Heart right ventricle (tissue), 16 donors: Measurements from ENCODE around the gene HS6ST3. TPM values are rescaled to one million over a fixed set of nuclear protein-coding genes. Genes with fewer than 3 reads are reported as not detected.

Experiments used
- ATAC-seq, 8 donors: fragments of 200-7000 bp; cut with Tn5 transposase; one replicate each; pipeline ENCODE4 v1.9.1; 2020; ENCODE audit warnings: mild to moderate bottlenecking in 8 of 8, moderate library complexity in 8 of 8, moderate number of reproducible peaks in 1 of 8
- DNase-seq, 2 donors: peaks; one replicate each; pipeline ENCODE4 v3.0.0-alpha.2; 2020
- H3K27ac ChIP-seq, 10 donors: fragments of 200-600 bp; sonication (generic) in 2 of 10; one replicate each; pipeline versions ENCODE4 v1.5.0 to v1.8.0; 2020 to 2022; ENCODE audit warnings: mild to moderate bottlenecking in 3 of 10
- H3K27me3 ChIP-seq, 7 donors: fragments of 200-600 bp; one replicate each; pipeline ENCODE4 v1.8.0; 2021 to 2022; ENCODE audit warnings: mild to moderate bottlenecking in 2 of 7
- H3K36me3 ChIP-seq, 9 donors: fragments of 200-600 bp; sonication (generic) in 1 of 9; one replicate each; pipeline versions ENCODE4 v1.5.0 to v1.8.0; 2020 to 2022; ENCODE audit warnings: mild to moderate bottlenecking in 2 of 9
- H3K4me1 ChIP-seq, 9 donors: fragments of 200-600 bp; sonication (generic) in 1 of 9; one replicate each; pipeline versions ENCODE4 v1.5.0 to v1.8.0; 2020 to 2022; ENCODE audit warnings: mild to moderate bottlenecking in 4 of 9
- H3K4me3 ChIP-seq, 10 donors: fragments of 200-600 bp; sonication (generic) in 2 of 10; one replicate each; pipeline versions ENCODE4 v1.5.0 to v1.8.0; 2020 to 2022; ENCODE audit warnings: mild to moderate bottlenecking in 7 of 10, moderate library complexity in 2 of 10
- H3K9me3 ChIP-seq, 11 donors: fragments of 200-600 bp in 10 of 11; sonication (generic) in 2 of 11; one replicate each; pipeline versions ENCODE4 v1.5.0 to v1.8.0; 2013 to 2022; ENCODE audit warnings: mild to moderate bottlenecking in 2 of 11, control low read depth in 1 of 11, moderate library complexity in 1 of 11
- CTCF ChIP-seq, 9 donors: fragments of 200-600 bp; sonication (generic) in 2 of 9; IDR thresholded peaks; one replicate each; pipeline versions ENCODE4 v1.5.0 to v1.8.0; 2021 to 2022; ENCODE audit warnings: antibody characterized with exemption in 9 of 9, mild to moderate bottlenecking in 5 of 9, moderate library complexity in 1 of 9
- WGBS, 2 donors: extraction: QIAGEN DNeasy Blood & Tissue Kit; methylation state at CpG; one replicate each; pipeline ENCODE4 v1.1.7; 2013; ENCODE audit warnings: inconsistent platforms in 1 of 2; 5-methylcytosine and 5-hydroxymethylcytosine counted together
- intact Hi-C, 10 donors: fragments of 100-400 bp; cut with DNase I; formaldehyde crosslinking; loops; one replicate each; pipeline versions ENCODE4 v1.11.1 to v1.14.2; 2022
- polyA plus RNA-seq, 2 donors: library from polyadenylated mRNA; stranded (reverse); fragments of 200-250 nt; gene quantifications; one replicate each; pipeline ENCODE4 v1.2.3, GENCODE V29; 2013
- total RNA-seq, 10 donors: library from RNA; stranded (reverse); fragmentation: NEBNext Ultra II Directional in 3 of 10; extraction: Animal tissue kit (Norgen Biotek cat#: 25700) in 3 of 10; gene quantifications; one replicate each; pipeline versions ENCODE4 v1.2.1 to v1.2.4, GENCODE V29; 2021 to 2023
- donor health status: Arrhythmogenic right ventricular cardiomyopathy.
- donor health status: ischemic (EF 13 %, LVEDD 7.1; RV severe dilation, severe dysfunction).
- donor health status: healthy with polysubstance abuse.
- donor health status: DM: no; HTN: yes; CAD: no.
- donor health status: DM: no; HTN: no; CAD: no.
- donor health status: ischemic (EF 25% LVEDD 6.9; RV normal size, moderate dysfunction).
- donor health status: ischemic (EF 25% LVEDD 5.7; RV mildly dilated, moderate dysfunction).
- donor health status: healthy.
- donor health status: DM: yes; HTN: yes; CAD: no.
- donor health status: Ischemic cardiomyopathy.
- donor health status: ischemic (EF 35%, LVEDD 5.7; RV mildly dilated, moderate dysfunction).
- donor health status: nonischemic (EF 11% LVEDD 7.7; RV severe dilation, severe dysfunction).
- donor health status: DM: yes; HTN: yes; CAD: no.
- donor health status: PGD.
- donor health status: ischemic (EF 29% LVEDD 5.4; RV normal size, mild dysfunction).
- donor health status: nonischemic (EF 23%, LVEDD 6.1; RV moderate dilation, normal function).

Gene HS6ST3
- total and polyA plus RNA-seq, 12 donors = 0.01 to 7.6 (median 1.2) TPM

- H3K27me3 ChIP-seq = no peaks in the 10 kb centered on the region
- whole genome bisulfite sequencing, 2 donors = 66 to 74% methylated on average over 2 of the region's 2 CpGs
- DNase-seq (no peak), ATAC-seq (no peak)
- no peak overlapping the region for H3K27ac ChIP-seq
- no peaks in the 10 kb centered on the region for H3K36me3 ChIP-seq
- intact Hi-C loops = no loop called here
- H3K4me3 ChIP-seq = no peak overlapping the region
- peaks cover 0 to 8% (median 0%) of the 10 kb centered on the region in 11 donors for H3K9me3 ChIP-seq
- no peaks in the 10 kb centered on the region for H3K4me1 ChIP-seq
- TF ChIP-seq CTCF (IDR thresholded peaks at IDR 0.05) = no peak
Observed at GRCh38 chr13:96617528-96617927, 527.6 kb downstream of the HS6ST3 start.

GRCh38 chr13:96621634-96622183 is 531.8 kb downstream of the HS6ST3 start:
- no peak for DNase-seq
- WGBS, 2 donors = 71 to 76% methylated on average over 3 of the region's 3 CpGs
- intact Hi-C loops = no loop called here
- Histone ChIP-seq H3K9me3 (peaks cover 0 to 4% (median 0%) of the 10 kb centered on the region in 11 donors), H3K4me3 (no peak overlapping the region), H3K27me3 (no peaks in the 10 kb centered on the region), H3K4me1 (no peaks in the 10 kb centered on the region), H3K36me3 (no peaks in the 10 kb centered on the region), H3K27ac (no peak overlapping the region)
- no peak for ATAC-seq
- TF ChIP-seq CTCF (IDR thresholded peaks at IDR 0.05) = no peak

- Histone ChIP-seq H3K4me1 (no peaks in the 10 kb centered on the region), H3K27me3 (no peaks in the 10 kb centered on the region), H3K9me3 (no peaks in the 10 kb centered on the region), H3K4me3 (no peak overlapping the region), H3K36me3 (no peaks in the 10 kb centered on the region), H3K27ac (no peak overlapping the region)
- intact Hi-C loops = no loop called here
- ATAC-seq (no peak), DNase-seq (no peak)
- 83 to 84% methylated on average over 2 of the region's 2 CpGs for WGBS, 2 donors
- no peak for TF ChIP-seq CTCF (IDR thresholded peaks at IDR 0.05)
Observed at GRCh38 chr13:96629331-96629730, 539.4 kb downstream of the HS6ST3 start.

- no peak for TF ChIP-seq CTCF (IDR thresholded peaks at IDR 0.05)
- no peaks in the 10 kb centered on the region for H3K4me1 ChIP-seq
- no peak for ATAC-seq
- 86 to 91% methylated on average over 11 of the region's 11 CpGs for WGBS, 2 donors
- H3K27ac ChIP-seq = no peak overlapping the region
- DNase-seq = no peak
- intact Hi-C loops = no loop called here
- H3K36me3 ChIP-seq = no peaks in the 10 kb centered on the region
- H3K4me3 ChIP-seq = no peak overlapping the region
- peaks cover 0 to 7% (median 0%) of the 10 kb centered on the region in 11 donors for H3K9me3 ChIP-seq
- H3K27me3 ChIP-seq = no peaks in the 10 kb centered on the region
Observed at GRCh38 chr13:96632536-96633320, 542.8 kb downstream of the HS6ST3 start.
